Measurements from ENCODE around the gene PHLPP1. TPM values are rescaled to one million over a fixed set of nuclear protein-coding genes. Genes with fewer than 3 reads are reported as not detected.

Gene PHLPP1
- total and polyA plus RNA-seq, 5 donors from 2014 or later: 0.27 to 20.3 (median 0.52) TPM

GRCh38 chr18:62757399-62758010 is 42.2 kb downstream of the PHLPP1 start:
- ATAC-seq (ENCODE audit: low read depth in 2 of 2) (no peak), DNase-seq (no peak)
- no peak overlapping the region for H3K4me3 ChIP-seq (ENCODE audit: low read depth, low read length)
- Mint-ChIP-seq H3K36me3 (peaks cover 5% of the 10 kb centered on the region), H3K9me3 (peaks cover 0 to 2% (median 0%) of the 10 kb centered on the region in 7 donors), H3K27me3 (no peaks in the 10 kb centered on the region), H3K27ac (no peak overlapping the region), H3K4me3 (no peak overlapping the region), H3K4me1 (peaks cover 6 to 11% (median 6%) of the 10 kb centered on the region in 4 donors)
- no peaks in the 10 kb centered on the region for H3K27me3 ChIP-seq (ENCODE audit: control insufficient read depth, insufficient read depth, low read length)
- H3K27ac ChIP-seq (ENCODE audit: insufficient read depth, low read length, poor library complexity, severe bottlenecking): no peak overlapping the region
- no peaks in the 10 kb centered on the region for H3K36me3 ChIP-seq (ENCODE audit: control insufficient read depth, insufficient read depth, low read length)
- no peaks in the 10 kb centered on the region for H3K9me3 ChIP-seq (ENCODE audit: control insufficient read depth in 2 of 2, low read length in 2 of 2)
- no peaks in the 10 kb centered on the region for H3K4me1 ChIP-seq (ENCODE audit: control insufficient read depth, insufficient read depth, low read length, poor library complexity, severe bottlenecking)

- H3K9me3 Mint-ChIP-seq: peaks cover 0 to 2% (median 0%) of the 10 kb centered on the region in 7 donors
- Histone ChIP-seq H3K27ac (ENCODE audit: insufficient read depth, low read length, poor library complexity, severe bottlenecking) (no peak overlapping the region), H3K27me3 (ENCODE audit: control insufficient read depth, insufficient read depth, low read length) (no peaks in the 10 kb centered on the region), H3K9me3 (ENCODE audit: control insufficient read depth in 2 of 2, low read length in 2 of 2) (no peaks in the 10 kb centered on the region), H3K4me3 (ENCODE audit: low read depth, low read length) (no peak overlapping the region), H3K36me3 (ENCODE audit: control insufficient read depth, insufficient read depth, low read length) (no peaks in the 10 kb centered on the region), H3K4me1 (ENCODE audit: control insufficient read depth, insufficient read depth, low read length, poor library complexity, severe bottlenecking) (no peaks in the 10 kb centered on the region)
- no peak overlapping the region for H3K27ac Mint-ChIP-seq
- H3K27me3 Mint-ChIP-seq: no peaks in the 10 kb centered on the region
- H3K4me1 Mint-ChIP-seq: peaks cover 3 to 12% (median 6%) of the 10 kb centered on the region in 4 donors
- no peak overlapping the region for H3K4me3 Mint-ChIP-seq
- ATAC-seq (ENCODE audit: low read depth in 2 of 2) (no peak), DNase-seq (no peak)
- H3K36me3 Mint-ChIP-seq: peaks cover 7% of the 10 kb centered on the region
Observed at GRCh38 chr18:62758591-62758990, 43.2 kb downstream of the PHLPP1 start.

GRCh38 chr18:62759704-62760402 is 44.5 kb downstream of the PHLPP1 start:
- peaks cover under 1 to 13% (median 3%) of the 10 kb centered on the region in 4 donors for H3K4me1 Mint-ChIP-seq
- no peak for DNase-seq
- Histone ChIP-seq H3K27me3 (ENCODE audit: control insufficient read depth, insufficient read depth, low read length) (no peaks in the 10 kb centered on the region), H3K4me1 (ENCODE audit: control insufficient read depth, insufficient read depth, low read length, poor library complexity, severe bottlenecking) (no peaks in the 10 kb centered on the region), H3K36me3 (ENCODE audit: control insufficient read depth, insufficient read depth, low read length) (no peaks in the 10 kb centered on the region), H3K4me3 (ENCODE audit: low read depth, low read length) (no peak overlapping the region), H3K9me3 (ENCODE audit: control insufficient read depth in 2 of 2, low read length in 2 of 2) (no peaks in the 10 kb centered on the region), H3K27ac (ENCODE audit: insufficient read depth, low read length, poor library complexity, severe bottlenecking) (no peak overlapping the region)
- H3K36me3 Mint-ChIP-seq: peaks cover 7% of the 10 kb centered on the region
- peaks cover 0 to 2% (median 0%) of the 10 kb centered on the region in 7 donors for H3K9me3 Mint-ChIP-seq
- ATAC-seq (ENCODE audit: low read depth in 2 of 2): no peak
- H3K27ac Mint-ChIP-seq: no peak overlapping the region
- no peak overlapping the region for H3K4me3 Mint-ChIP-seq
- H3K27me3 Mint-ChIP-seq: no peaks in the 10 kb centered on the region

GRCh38 chr18:62760403-62760734 is 45.0 kb downstream of the PHLPP1 start:
- ATAC-seq (ENCODE audit: low read depth in 2 of 2) (no peak), DNase-seq (no peak)
- no peaks in the 10 kb centered on the region for H3K4me1 ChIP-seq (ENCODE audit: control insufficient read depth, insufficient read depth, low read length, poor library complexity, severe bottlenecking)
- Mint-ChIP-seq H3K9me3 (no peaks in the 10 kb centered on the region), H3K27ac (peak overlapping the region in 1 of 3 donors; percentile 66), H3K4me1 (peaks cover 0 to 14% (median 3%) of the 10 kb centered on the region in 4 donors), H3K27me3 (no peaks in the 10 kb centered on the region), H3K36me3 (peaks cover 3% of the 10 kb centered on the region), H3K4me3 (no peak overlapping the region)
- H3K4me3 ChIP-seq (ENCODE audit: low read depth, low read length): no peak overlapping the region
- no peaks in the 10 kb centered on the region for H3K9me3 ChIP-seq (ENCODE audit: control insufficient read depth in 2 of 2, low read length in 2 of 2)
- H3K36me3 ChIP-seq (ENCODE audit: control insufficient read depth, insufficient read depth, low read length): no peaks in the 10 kb centered on the region
- H3K27me3 ChIP-seq (ENCODE audit: control insufficient read depth, insufficient read depth, low read length): no peaks in the 10 kb centered on the region
- H3K27ac ChIP-seq (ENCODE audit: insufficient read depth, low read length, poor library complexity, severe bottlenecking): no peak overlapping the region

GRCh38 chr18:62763101-62763521 is 47.8 kb downstream of the PHLPP1 start:
- Mint-ChIP-seq H3K36me3 (peaks cover 3% of the 10 kb centered on the region), H3K4me3 (no peak overlapping the region), H3K27me3 (no peaks in the 10 kb centered on the region), H3K27ac (no peak overlapping the region), H3K4me1 (peaks cover 5 to 20% (median 14%) of the 10 kb centered on the region in 4 donors), H3K9me3 (no peaks in the 10 kb centered on the region)
- Histone ChIP-seq H3K27me3 (ENCODE audit: control insufficient read depth, insufficient read depth, low read length) (no peaks in the 10 kb centered on the region), H3K27ac (ENCODE audit: insufficient read depth, low read length, poor library complexity, severe bottlenecking) (no peak overlapping the region), H3K4me3 (ENCODE audit: low read depth, low read length) (no peak overlapping the region), H3K36me3 (ENCODE audit: control insufficient read depth, insufficient read depth, low read length) (no peaks in the 10 kb centered on the region), H3K4me1 (ENCODE audit: control insufficient read depth, insufficient read depth, low read length, poor library complexity, severe bottlenecking) (no peaks in the 10 kb centered on the region), H3K9me3 (ENCODE audit: control insufficient read depth in 2 of 2, low read length in 2 of 2) (no peaks in the 10 kb centered on the region)
- no peak for DNase-seq
- no peak for ATAC-seq (ENCODE audit: low read depth in 2 of 2)

- no peaks in the 10 kb centered on the region for H3K27me3 Mint-ChIP-seq
- Histone ChIP-seq H3K27ac (ENCODE audit: insufficient read depth, low read length, poor library complexity, severe bottlenecking) (no peak overlapping the region), H3K4me1 (ENCODE audit: control insufficient read depth, insufficient read depth, low read length, poor library complexity, severe bottlenecking) (peaks cover 1% of the 10 kb centered on the region), H3K9me3 (ENCODE audit: control insufficient read depth in 2 of 2, low read length in 2 of 2) (no peaks in the 10 kb centered on the region), H3K36me3 (ENCODE audit: control insufficient read depth, insufficient read depth, low read length) (no peaks in the 10 kb centered on the region), H3K4me3 (ENCODE audit: low read depth, low read length) (no peak overlapping the region), H3K27me3 (ENCODE audit: control insufficient read depth, insufficient read depth, low read length) (no peaks in the 10 kb centered on the region)
- peaks cover 3% of the 10 kb centered on the region for H3K36me3 Mint-ChIP-seq
- H3K4me1 Mint-ChIP-seq: peaks cover 10 to 25% (median 23%) of the 10 kb centered on the region in 4 donors
- no peak overlapping the region for H3K4me3 Mint-ChIP-seq
- no peaks in the 10 kb centered on the region for H3K9me3 Mint-ChIP-seq
- DNase-seq: no peak
- H3K27ac Mint-ChIP-seq: no peak overlapping the region
- no peak for ATAC-seq (ENCODE audit: low read depth in 2 of 2)
Observed at GRCh38 chr18:62766266-62766665, 50.9 kb downstream of the PHLPP1 start.

GRCh38 chr18:62767321-62767720 is 52.0 kb downstream of the PHLPP1 start:
- peak overlapping the region in 2 of 3 donors; percentile 22 to 75 for H3K27ac Mint-ChIP-seq
- no peak for ATAC-seq (ENCODE audit: low read depth in 2 of 2)

More at GRCh38 chr18:62767321-62767720, 52.0 kb downstream of the PHLPP1 start:
- Histone ChIP-seq H3K9me3 (ENCODE audit: control insufficient read depth in 2 of 2, low read length in 2 of 2) (no peaks in the 10 kb centered on the region), H3K27me3 (ENCODE audit: control insufficient read depth, insufficient read depth, low read length) (no peaks in the 10 kb centered on the region), H3K4me3 (ENCODE audit: low read depth, low read length) (no peak overlapping the region), H3K36me3 (ENCODE audit: control insufficient read depth, insufficient read depth, low read length) (no peaks in the 10 kb centered on the region), H3K4me1 (ENCODE audit: control insufficient read depth, insufficient read depth, low read length, poor library complexity, severe bottlenecking) (peaks cover 11% of the 10 kb centered on the region), H3K27ac (ENCODE audit: insufficient read depth, low read length, poor library complexity, severe bottlenecking) (no peak overlapping the region)
- no peak for DNase-seq
- Mint-ChIP-seq H3K27me3 (no peaks in the 10 kb centered on the region), H3K4me3 (no peak overlapping the region), H3K36me3 (peaks cover 3% of the 10 kb centered on the region), H3K9me3 (no peaks in the 10 kb centered on the region), H3K4me1 (peaks cover 18 to 33% (median 31%) of the 10 kb centered on the region in 4 donors)
